Right lobe of liver (tissue), 4 donors: ENCODE data around the gene TMEM98.
"Not testable (repeated sequence)": the region's sequence is repeated elsewhere in the genome, so short reads cannot be mapped to it uniquely, and the experiment has no call there.

ENCODE experiments used
- POLR2A ChIP-seq: fragments of 450-650 bp; IDR thresholded peaks from one replicate; pipeline ENCODE4 v1.6.1; 2017; ENCODE audit warnings: antibody characterized with exemption, mild to moderate bottlenecking
- TF ChIP-seq, protein P1 (sequence below), 4 donors: fragments of 200-600 bp in 3 of 4; fragments of 450-650 bp in 1 of 4; IDR thresholded peaks; one replicate each; pipeline versions ENCODE4 v1.5.1 to v1.8.0; 2016 to 2022; ENCODE audit warnings: antibody characterized with exemption in 4 of 4, mild to moderate bottlenecking in 2 of 4
- donor health status: DM: no; HTN: no; CAD: no.
- donor health status: DM: no; HTN: no; CAD: no.
- donor health status: DM: no; HTN: yes; CAD: no.

DNA sequence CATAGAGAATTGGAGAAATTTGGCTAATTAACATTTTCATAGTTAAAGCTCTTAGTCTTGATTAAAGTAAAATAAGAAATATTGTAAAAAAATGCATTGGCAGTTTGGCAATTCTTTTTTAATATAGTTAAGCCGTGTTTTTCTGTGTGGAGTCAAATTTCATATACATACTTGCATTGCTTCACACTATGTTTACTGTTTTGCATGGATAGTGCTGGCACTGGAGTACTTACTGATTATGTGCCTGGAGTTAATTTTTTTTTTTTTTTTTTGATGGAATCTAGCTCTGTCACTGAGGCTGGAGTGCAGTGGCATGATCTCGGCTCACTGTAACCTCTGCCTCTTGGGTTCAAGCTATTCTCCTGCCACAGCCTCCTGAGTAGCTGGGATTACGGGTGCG is 8.1 kb upstream of the TMEM98 start:
- TF ChIP-seq, protein P1, sequence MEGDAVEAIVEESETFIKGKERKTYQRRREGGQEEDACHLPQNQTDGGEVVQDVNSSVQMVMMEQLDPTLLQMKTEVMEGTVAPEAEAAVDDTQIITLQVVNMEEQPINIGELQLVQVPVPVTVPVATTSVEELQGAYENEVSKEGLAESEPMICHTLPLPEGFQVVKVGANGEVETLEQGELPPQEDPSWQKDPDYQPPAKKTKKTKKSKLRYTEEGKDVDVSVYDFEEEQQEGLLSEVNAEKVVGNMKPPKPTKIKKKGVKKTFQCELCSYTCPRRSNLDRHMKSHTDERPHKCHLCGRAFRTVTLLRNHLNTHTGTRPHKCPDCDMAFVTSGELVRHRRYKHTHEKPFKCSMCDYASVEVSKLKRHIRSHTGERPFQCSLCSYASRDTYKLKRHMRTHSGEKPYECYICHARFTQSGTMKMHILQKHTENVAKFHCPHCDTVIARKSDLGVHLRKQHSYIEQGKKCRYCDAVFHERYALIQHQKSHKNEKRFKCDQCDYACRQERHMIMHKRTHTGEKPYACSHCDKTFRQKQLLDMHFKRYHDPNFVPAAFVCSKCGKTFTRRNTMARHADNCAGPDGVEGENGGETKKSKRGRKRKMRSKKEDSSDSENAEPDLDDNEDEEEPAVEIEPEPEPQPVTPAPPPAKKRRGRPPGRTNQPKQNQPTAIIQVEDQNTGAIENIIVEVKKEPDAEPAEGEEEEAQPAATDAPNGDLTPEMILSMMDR (IDR thresholded peaks at IDR 0.05): not testable (repeated sequence)
- not testable (repeated sequence) for TF ChIP-seq POLR2A
